NCI-H2196 (cell line): ENCODE data around the gene LIMK1.

Experiments
- DNase-seq: peaks from one replicate; lab custom pipeline; 2025; ENCODE audit not compliant: unreplicated experiment; lab: John Stamatoyannopoulos, UW

The LIMK1 gene

GRCh38 chr7:74082770-74083116 lies 861 bp upstream of the LIMK1 start:
- DNase-seq = no peak

DNA sequence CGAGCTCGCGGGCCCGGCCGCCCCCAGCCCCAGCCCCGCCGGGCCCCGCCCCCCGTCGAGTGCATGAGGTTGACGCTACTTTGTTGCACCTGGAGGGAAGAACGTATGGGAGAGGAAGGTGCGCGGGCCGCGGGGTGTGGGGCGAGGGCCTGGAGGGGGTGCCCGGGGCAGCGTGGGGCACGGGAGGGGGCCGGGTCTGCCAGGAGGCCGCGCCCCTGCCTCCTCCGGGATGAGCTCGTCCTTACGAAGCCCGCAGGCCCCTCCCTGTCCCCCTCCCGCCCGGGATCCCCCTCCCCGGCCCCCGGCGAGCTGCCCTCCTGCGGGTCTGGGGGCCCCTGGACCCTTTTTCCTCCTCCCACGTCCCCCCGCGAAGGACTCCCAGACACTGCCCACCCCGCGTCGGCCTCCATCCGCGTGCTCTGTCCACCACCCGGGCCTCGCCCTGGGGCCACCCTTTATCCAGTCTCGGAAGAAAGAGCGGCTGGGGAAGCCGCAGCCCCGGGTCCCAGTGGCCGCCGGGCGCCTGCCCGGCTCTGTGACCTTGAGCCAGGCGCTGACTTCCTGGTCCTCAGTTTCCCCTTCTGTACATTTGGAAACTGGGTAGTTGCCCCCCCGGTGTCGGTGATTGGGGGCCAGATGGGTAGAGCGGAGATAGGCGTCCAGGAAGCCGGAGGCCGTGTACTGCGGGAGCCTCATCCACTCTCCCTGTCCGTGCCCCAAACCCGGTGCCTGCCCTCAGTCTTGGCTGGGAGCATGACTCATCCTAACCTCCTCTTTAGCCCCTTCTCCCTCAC lies 521 bp downstream of the LIMK1 start:
- DNase-seq = no peak

DNA sequence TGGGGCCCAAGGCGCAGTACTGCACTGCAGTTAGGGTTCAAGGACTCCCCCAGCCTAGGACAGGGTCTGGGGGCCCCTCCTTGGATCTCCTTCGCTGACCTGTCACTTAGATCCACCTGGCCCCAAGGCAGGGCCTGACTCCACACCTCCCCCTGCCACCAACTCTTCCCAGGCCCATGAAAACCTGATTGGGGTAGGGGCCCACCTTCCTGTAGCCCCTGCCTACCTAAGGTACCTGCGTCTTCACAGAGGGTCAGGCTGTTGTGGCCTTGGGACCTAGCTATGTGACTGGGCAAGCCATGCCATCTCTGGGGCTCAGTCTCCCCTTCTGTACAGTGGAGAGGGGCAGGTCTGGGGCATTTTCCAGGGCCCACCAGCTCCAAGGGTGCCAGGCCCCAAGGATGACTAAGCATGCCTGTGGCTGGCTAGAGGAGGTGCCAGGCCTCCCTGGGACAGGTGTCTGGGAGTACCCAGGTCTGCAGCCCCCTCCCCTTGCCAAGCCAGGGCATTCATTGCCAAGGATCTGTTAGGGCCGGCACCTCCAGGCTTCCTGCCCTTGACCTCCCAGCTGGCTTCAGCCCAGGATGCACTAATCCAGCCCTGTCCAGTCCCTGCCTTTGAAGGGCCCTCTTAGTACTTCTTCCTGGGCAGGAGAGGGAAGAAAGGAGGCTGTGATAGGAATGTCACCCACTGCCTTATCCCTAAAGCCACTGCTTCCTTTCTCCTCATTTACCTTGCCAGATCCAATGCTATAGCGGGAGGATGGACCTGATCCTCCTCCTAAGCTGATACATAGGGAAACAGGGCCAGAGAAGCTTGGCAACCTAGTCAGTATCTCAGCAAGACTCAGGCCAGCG lies 1.3 kb downstream of the LIMK1 start:
- DNase-seq = peak; percentile 58

- no peak for DNase-seq
These were observed 4.3 kb downstream of the LIMK1 start for GRCh38 chr7:74087791-74088453.

- DNase-seq = no peak
These were observed 8.8 kb downstream of the LIMK1 start for GRCh38 chr7:74092321-74092963.

DNA sequence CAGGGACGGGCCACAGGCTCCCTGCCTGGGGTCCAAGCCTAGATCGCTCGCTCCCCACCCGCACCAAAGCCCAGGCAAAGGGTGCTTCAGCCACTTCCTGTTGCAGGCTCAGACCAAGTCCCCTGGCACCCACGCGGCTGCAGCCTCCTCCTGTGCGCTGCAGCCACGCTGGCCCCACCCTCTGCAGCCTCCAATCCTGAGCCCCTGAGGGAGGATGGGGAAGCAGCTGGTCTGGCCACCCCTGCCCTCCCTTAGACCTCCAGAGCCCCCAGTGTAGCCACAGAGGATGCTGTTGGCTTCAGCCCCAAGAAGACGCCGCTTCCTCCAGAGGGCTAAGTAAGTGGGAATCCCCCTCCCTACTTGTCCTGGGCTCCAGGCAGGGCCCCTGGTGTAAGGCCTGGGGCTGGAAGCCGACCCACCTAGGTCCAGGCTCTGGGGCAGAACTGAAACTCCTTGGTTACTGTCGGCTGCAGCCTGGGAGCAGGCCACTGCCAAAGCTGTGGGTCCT lies 9.4 kb downstream of the LIMK1 start:
- peak; percentile 11 for DNase-seq

GRCh38 chr7:74093671-74094223 lies 10.1 kb downstream of the LIMK1 start:
- DNase-seq = no peak

DNA sequence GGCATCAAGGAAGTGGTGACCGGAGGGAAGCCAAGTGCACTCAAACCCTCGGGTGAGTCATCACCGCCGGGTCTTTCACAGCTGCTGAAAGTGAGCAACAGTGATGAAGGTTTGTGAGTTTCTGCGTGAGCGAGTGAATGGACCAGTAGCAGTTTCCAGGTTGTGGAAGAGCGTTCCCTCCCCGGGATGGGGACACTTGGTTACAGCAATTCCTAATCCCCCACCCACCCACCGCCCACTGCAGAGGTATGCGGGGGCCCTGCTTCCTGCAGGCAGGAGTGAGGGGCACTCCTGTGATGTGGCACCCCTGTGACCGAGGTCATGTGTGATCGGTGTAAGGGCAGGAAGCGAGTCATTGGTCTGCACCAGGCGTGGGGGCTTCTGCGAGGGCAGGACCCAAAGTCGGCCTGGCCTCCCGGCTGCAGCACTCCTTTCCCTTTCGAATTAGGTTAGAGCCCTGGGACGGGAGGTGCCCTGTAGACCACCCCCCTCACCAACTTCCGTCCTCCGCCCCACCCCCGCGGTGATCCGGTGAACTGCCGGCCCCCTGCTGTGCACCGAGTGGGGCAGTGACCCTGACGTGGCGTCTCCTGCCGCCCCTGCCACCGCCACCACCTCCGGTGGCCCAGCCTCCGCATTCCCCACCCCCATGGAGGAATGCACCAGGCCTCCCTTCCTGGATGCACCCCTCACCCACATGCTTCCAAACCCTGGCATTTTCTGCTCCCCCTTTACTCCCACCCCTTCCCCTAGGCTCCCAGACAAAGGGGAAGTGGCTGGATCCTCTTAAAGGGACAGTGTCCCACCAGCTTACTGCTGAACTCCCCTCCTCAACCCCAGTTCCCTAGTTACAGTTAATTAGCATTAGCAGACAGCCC lies 10.9 kb downstream of the LIMK1 start:
- peak; percentile 78 for DNase-seq

DNA sequence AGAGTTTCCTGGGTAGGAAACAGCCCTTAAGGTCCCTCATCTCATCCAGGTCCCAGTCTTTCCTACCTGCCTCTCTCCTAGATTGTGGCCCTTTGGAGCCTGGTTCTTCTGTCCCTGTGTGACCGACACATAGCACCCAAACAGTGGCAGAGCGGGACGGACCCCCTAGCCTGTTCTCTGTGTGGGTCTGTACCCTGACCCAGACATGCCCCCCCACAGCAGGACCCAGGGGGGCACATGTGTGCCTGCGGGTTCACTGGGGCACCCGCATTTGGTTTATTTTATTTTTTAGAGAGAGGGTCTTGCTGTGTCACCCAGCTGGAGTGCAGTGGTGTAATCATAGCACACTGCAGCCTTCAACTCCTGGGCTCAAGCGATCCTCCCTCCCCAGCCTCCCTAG lies 11.5 kb downstream of the LIMK1 start:
- DNase-seq = no peak

GRCh38 chr7:74097937-74098614 lies 14.5 kb downstream of the LIMK1 start:
- DNase-seq = no peak

GRCh38 chr7:74099031-74099430 lies 15.4 kb downstream of the LIMK1 start:
- DNase-seq = no peak

DNA sequence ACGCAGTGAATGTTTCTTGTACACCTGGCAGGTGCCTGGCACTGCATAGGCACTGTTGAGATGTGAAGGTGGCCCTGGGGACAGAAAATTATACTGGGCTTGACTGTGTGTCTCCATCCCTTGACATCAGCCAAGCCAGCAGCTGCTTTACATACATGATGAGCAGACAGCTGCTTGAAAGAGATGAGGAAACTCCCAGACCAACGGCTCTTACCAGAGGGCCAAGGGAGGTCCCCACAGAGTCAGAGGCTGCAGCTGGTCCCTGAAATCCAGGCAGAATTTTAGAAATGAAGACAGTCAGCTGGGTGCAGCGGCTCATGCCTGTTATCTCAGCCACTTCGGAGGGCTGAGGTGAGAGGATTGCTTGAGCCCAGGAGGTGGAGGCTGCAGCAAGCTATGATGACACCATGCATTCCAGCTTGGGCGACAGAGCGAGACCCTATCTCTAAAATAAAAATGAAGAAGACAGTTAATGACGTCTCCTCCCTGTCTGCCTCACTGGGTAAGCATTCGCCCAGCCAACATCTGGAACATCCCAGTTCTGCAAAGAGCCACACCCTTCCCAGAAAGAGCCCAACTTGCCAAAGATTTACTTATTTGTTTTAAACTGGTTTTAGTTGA lies 17.6 kb downstream of the LIMK1 start:
- DNase-seq = no peak

DNA sequence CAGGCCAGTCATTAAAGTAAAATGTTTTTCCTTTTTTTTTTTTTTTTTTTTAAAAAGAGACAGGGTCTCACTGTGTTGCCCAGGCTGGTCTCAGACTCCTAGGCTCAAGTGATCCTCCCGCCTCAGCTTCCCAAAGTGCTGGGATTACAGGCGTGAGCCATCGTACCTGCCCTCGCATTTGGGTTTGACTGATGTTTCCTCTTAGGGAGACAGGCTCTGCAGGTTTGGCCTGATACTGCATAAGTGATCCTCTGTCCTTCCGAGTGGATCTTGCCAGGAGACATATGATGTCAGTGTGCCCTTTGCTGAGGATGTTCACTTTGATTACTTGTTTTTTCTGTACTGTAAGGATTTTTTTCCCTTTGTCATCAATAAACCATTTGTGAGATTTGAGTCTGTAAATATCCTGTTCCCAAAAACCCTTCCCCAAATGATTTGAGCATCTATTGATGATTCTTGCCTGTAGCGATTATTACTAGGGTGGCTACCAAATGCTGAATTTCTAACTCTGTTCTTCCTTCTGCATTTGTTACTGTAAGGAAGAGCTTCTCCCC lies 19.7 kb downstream of the LIMK1 start:
- no peak for DNase-seq

DNA sequence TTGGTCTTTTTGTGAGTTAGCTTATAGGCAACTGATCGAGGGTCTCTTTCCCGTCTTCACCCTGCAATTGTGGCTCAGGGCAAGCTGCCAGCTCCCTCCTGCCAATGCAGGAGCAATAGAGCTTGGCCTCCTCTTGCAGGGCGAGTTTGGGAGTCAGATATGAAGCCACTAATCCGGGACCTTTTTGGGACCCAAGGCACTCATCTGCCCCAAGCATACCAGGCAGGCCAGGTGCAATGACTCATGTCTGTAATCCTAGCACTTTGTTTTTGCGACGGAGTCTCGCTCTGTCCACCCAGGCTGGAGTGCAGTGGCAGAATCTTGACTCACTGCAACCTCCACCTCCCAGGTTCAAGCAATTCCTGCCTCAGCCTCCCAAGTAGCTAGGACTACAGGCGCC lies 21.1 kb downstream of the LIMK1 start:
- peak; percentile 19 for DNase-seq

DNA sequence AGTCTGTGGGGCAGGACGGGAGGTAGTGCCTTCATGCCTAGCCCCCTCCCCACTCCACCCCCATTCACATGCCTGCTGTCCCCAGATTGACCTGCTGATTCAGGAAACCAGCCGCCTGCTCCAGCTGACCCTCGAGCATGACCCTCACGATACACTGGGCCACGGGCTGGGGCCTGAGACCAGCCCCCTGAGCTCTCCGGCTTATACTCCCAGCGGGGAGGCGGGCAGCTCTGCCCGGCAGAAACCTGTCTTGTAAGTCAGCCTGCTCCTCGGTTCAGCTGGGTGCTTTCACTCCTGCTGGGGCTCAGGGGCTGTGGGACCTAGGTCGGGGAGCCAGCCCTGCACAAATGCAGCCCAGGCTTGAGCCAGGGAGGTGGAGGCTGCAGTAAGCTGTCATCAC lies 22.4 kb downstream of the LIMK1 start:
- DNase-seq = no peak

DNA sequence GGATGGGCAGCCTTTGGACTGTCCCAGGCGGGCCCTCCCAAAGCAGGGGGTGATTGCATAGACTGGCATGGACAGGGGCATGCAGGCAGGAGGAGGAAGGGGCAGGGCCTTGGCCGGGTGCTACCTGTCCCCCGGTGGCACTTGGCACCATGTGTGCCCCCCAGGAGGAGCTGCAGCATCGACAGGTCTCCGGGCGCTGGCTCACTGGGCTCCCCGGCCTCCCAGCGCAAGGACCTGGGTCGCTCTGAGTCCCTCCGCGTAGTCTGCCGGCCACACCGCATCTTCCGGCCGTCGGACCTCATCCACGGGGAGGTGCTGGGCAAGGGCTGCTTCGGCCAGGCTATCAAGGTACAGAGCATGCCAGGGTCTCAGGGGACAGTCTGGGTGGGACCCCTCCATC lies 23.2 kb downstream of the LIMK1 start:
- no peak for DNase-seq

DNA sequence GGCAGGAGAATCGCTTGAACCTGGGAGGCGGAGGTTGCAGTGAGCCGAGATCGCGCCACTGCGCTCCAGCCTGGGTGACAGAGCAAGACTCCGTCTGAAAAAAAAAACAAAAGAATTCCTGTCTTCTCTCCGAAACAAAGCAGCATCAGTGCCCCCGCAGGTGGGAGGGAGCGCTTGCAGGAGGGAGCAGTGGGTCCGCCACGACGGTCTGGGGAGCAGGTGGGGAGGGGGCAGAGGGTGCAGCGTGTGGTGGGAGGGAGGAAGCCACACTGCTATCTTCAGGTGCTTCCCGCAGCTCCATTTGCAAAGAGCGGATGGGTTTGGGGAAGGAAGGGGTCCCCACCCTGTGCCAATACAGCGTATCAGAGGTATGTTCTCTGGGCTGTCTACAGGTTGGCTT lies 31.7 kb downstream of the LIMK1 start:
- no peak for DNase-seq

DNA sequence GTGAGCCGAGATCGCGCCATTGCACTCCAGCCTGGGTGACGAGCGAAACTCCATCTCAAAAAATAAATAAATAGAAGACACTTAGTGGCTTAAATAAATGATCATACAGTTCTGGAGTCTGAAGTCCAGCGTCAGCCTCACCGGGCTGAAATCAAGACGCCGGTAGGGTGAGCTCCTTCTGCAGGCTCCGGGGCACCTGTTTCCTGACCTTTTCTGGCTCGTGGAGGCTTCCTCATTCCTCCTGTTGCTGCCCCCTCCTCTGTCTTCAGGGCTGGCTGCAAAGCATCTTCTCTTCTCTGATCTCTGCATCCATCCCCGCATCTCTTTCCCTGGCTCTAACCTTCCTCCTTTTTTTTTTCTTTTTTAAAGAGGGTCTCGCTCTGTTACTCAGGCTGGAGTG lies 32.8 kb downstream of the LIMK1 start:
- no peak for DNase-seq

GRCh38 chr7:74119831-74120230 lies 36.2 kb downstream of the LIMK1 start:
- no peak for DNase-seq
